GM23338 (cell line): ENCODE measurements around the gene DNLZ. TPM values are rescaled to one million over a fixed set of nuclear protein-coding genes. Genes with fewer than 3 reads are reported as not detected.

Source experiments
- ATAC-seq: fragments of 200-7000 bp; cut with Tn5 transposase; 3 replicates; pipeline ENCODE4 v1.9.1; 2020
- DNase-seq: peaks from one replicate; pipeline ENCODE4 v3.0.0-alpha.2; 2015; ENCODE audit warnings: low spot score
- H2AFZ ChIP-seq: fragments of 200-600 bp; sonication (generic); 2 replicates; pipeline ENCODE4 v1.8.0; 2016; ENCODE audit warnings: antibody characterized with exemption, mild to moderate bottlenecking, moderate library complexity
- H3F3A ChIP-seq: fragments of 200-600 bp; sonication (generic); replicated peaks from 2 replicates; pipeline ENCODE4 v1.8.0; 2017; ENCODE audit warnings: antibody characterized with exemption, mixed run types, low read depth
- H3K27ac ChIP-seq: fragments of 200-600 bp; sonication (generic); 2 replicates; pipeline ENCODE4 v1.6.1; 2016; ENCODE audit warnings: low read depth
- H3K27me3 ChIP-seq: fragments of 200-600 bp; sonication (generic); 2 replicates; pipeline ENCODE4 v1.8.0; 2016; ENCODE audit warnings: mild to moderate bottlenecking, mixed run types, moderate library complexity; ENCODE audit not compliant: insufficient read depth
- H3K36me3 ChIP-seq: fragments of 200-600 bp; sonication (generic); 2 replicates; pipeline ENCODE4 v1.8.0; 2016; ENCODE audit warnings: mild to moderate bottlenecking; ENCODE audit not compliant: insufficient read depth
- H3K4me1 ChIP-seq: fragments of 200-600 bp; sonication (generic); 2 replicates; pipeline ENCODE4 v1.8.0; 2016; ENCODE audit warnings: mild to moderate bottlenecking, moderate library complexity; ENCODE audit not compliant: insufficient read depth
- H3K4me2 ChIP-seq: fragments of 200-600 bp; sonication (generic); 2 replicates; pipeline ENCODE4 v1.7.1; 2017; ENCODE audit warnings: mixed run types
- H3K4me3 ChIP-seq: fragments of 200-600 bp; sonication (generic); 2 replicates; pipeline ENCODE4 v1.6.1; 2016; ENCODE audit warnings: mixed run types
- H3K79me2 ChIP-seq: fragments of 200-600 bp; sonication (generic); replicated peaks from 2 replicates; pipeline ENCODE4 v1.8.0; 2017; ENCODE audit warnings: mild to moderate bottlenecking; ENCODE audit not compliant: insufficient read depth
- H3K9me2 ChIP-seq: fragments of 200-600 bp; sonication (generic); 2 replicates; pipeline ENCODE4 v1.8.0; 2017; ENCODE audit not compliant: insufficient read depth
- H4K20me1 ChIP-seq: fragments of 200-600 bp; sonication (generic); replicated peaks from 2 replicates; pipeline ENCODE4 v1.8.0; 2017; ENCODE audit warnings: mild to moderate bottlenecking; ENCODE audit not compliant: insufficient read depth
- H3K27ac Mint-ChIP-seq: 2 replicates; pipeline ENCODE4 v1.8.0; 2020; ENCODE audit warnings: inconsistent platforms, mild to moderate bottlenecking, moderate library complexity, mixed read lengths
- H3K27me3 Mint-ChIP-seq: 3 replicates; pipeline ENCODE4 v1.8.0; 2022; ENCODE audit warnings: low read depth, mild to moderate bottlenecking, moderate library complexity, mixed read lengths, inconsistent platforms; ENCODE audit not compliant: insufficient read depth, poor library complexity
- H3K36me3 Mint-ChIP-seq: 3 replicates; pipeline ENCODE4 v1.8.0; 2021; ENCODE audit warnings: low read depth, mild to moderate bottlenecking, inconsistent platforms, moderate library complexity, mixed read lengths
- H3K4me1 Mint-ChIP-seq: 3 replicates; pipeline ENCODE4 v1.8.0; 2020; ENCODE audit warnings: mild to moderate bottlenecking, inconsistent platforms, mixed read lengths
- H3K4me3 Mint-ChIP-seq: 3 replicates; pipeline ENCODE4 v1.8.0; 2021; ENCODE audit warnings: moderate library complexity, mild to moderate bottlenecking, inconsistent platforms, mixed read lengths
- H3K9me3 Mint-ChIP-seq: 3 replicates; pipeline ENCODE4 v1.8.0; 2020; ENCODE audit warnings: moderate library complexity, mild to moderate bottlenecking, inconsistent platforms, mixed read lengths
- CREB1 ChIP-seq: fragments of 250-450 bp; sonication (Bioruptor Pico); IDR thresholded peaks from 2 replicates; pipeline ENCODE4 v1.5.0; 2020; ENCODE audit warnings: low read depth, mild to moderate bottlenecking, moderate library complexity
- CTCF ChIP-seq, 2 experiments: fragments of 200-600 bp in 1 of 2; sonication (generic) in 1 of 2; conservative IDR thresholded peaks; 2 replicates each; pipeline versions ENCODE4 v1.5.1 to v1.6.1; 2016 to 2017; ENCODE audit warnings: antibody characterized with exemption in 2 of 2, low read depth in 2 of 2, mild to moderate bottlenecking in 2 of 2, moderate library complexity in 1 of 2
- ETS1 ChIP-seq: IDR thresholded peaks from 2 replicates; pipeline ENCODE4 v1.6.1; 2016; ENCODE audit warnings: antibody characterized with exemption
- EZH2 ChIP-seq: fragments of 200-600 bp; sonication (generic); IDR thresholded peaks from one replicate; pipeline ENCODE4 v1.8.0; 2017; ENCODE audit warnings: antibody characterized with exemption, mild to moderate bottlenecking, low read depth; ENCODE audit not compliant: unreplicated experiment
- EZH2phosphoT487 ChIP-seq: fragments of 200-600 bp; sonication (generic); IDR thresholded peaks from one replicate; pipeline ENCODE4 v1.8.1; 2018; ENCODE audit warnings: antibody characterized with exemption; ENCODE audit not compliant: unreplicated experiment
- JUNB ChIP-seq: IDR thresholded peaks from one replicate; pipeline ENCODE4 v1.6.1; 2016; ENCODE audit warnings: antibody characterized with exemption; ENCODE audit not compliant: unreplicated experiment
- NANOG ChIP-seq: IDR thresholded peaks from 2 replicates; pipeline ENCODE4 v1.6.1; 2016; ENCODE audit warnings: antibody characterized with exemption, borderline replicate concordance
- POLR2AphosphoS5 ChIP-seq: IDR thresholded peaks from 2 replicates; pipeline ENCODE4 v1.6.1; 2016; ENCODE audit warnings: antibody characterized with exemption, low read depth
- REST ChIP-seq: IDR thresholded peaks from one replicate; pipeline ENCODE4 v1.6.1; 2018; ENCODE audit warnings: antibody characterized with exemption; ENCODE audit not compliant: unreplicated experiment
- STAT1 ChIP-seq: IDR thresholded peaks from one replicate; pipeline ENCODE4 v1.6.1; 2016; ENCODE audit warnings: antibody characterized with exemption; ENCODE audit not compliant: unreplicated experiment
- ZNF114 ChIP-seq: fragments of 250-450 bp; sonication (Bioruptor Pico); IDR thresholded peaks from 2 replicates; pipeline ENCODE4 v1.5.0; 2020; ENCODE audit warnings: mild to moderate bottlenecking, moderate library complexity
- ZNF331 ChIP-seq: fragments of 250-450 bp; sonication (Bioruptor Pico); IDR thresholded peaks from 2 replicates; pipeline ENCODE4 v1.5.0; 2020; ENCODE audit warnings: low read depth, mild to moderate bottlenecking, moderate library complexity
- ZNF462 ChIP-seq: fragments of 250-450 bp; sonication (Bioruptor Pico); IDR thresholded peaks from 2 replicates; pipeline ENCODE4 v1.5.0; 2020; ENCODE audit warnings: mild to moderate bottlenecking, moderate library complexity
- polyA plus RNA-seq: library from polyadenylated mRNA; unstranded; fragments of >200 nt; fragmentation: Nextera tagmentation; extraction: Ambion mirVana; gene quantifications from 2 replicates; pipeline ENCODE4 v1.2.1, GENCODE V29; 2016
- total RNA-seq: library from RNA; depleted of rRNA; stranded (reverse); fragments of >200 nt; shearing (Covaris generic); gene quantifications from 2 replicates; pipeline ENCODE4 v1.2.3, GENCODE V29; 2014

DNLZ gene
- total and polyA plus RNA-seq, 2 experiments from 2014 or later = 33.4 to 53.9 TPM

GRCh38 chr9:136347472-136348256 lies 15.9 kb downstream of the DNLZ start:
- H3K4me1 Mint-ChIP-seq = peaks cover 3% of the 10 kb centered on the region; the same call in 2 of the 3 replicates
- no peak overlapping the region for H2AFZ ChIP-seq
- ATAC-seq = no peak
- H3K4me3 ChIP-seq = no peak overlapping the region
- no peak overlapping the region for H3K4me2 ChIP-seq
- H3K27ac ChIP-seq = no peak overlapping the region
- H3K4me1 ChIP-seq = peaks cover 5% of the 10 kb centered on the region
- H3F3A ChIP-seq = no peaks in the 10 kb centered on the region
- H3K4me3 Mint-ChIP-seq = no peak overlapping the region
- no peaks in the 10 kb centered on the region for H3K36me3 Mint-ChIP-seq
- H3K27me3 Mint-ChIP-seq = peaks cover 17% of the 10 kb centered on the region
- H3K79me2 ChIP-seq = no peaks in the 10 kb centered on the region
- no peaks in the 10 kb centered on the region for H3K36me3 ChIP-seq
- H3K9me2 ChIP-seq = no peaks in the 10 kb centered on the region
- no peak overlapping the region for H3K27ac Mint-ChIP-seq
- H3K9me3 Mint-ChIP-seq = no peaks in the 10 kb centered on the region; the same call in 1 of the 3 replicates
- H3K27me3 ChIP-seq = no peaks in the 10 kb centered on the region
- TF ChIP-seq EZH2phosphoT487 = no peak
- TF ChIP-seq CTCF (conservative IDR thresholded peaks at IDR 0.05; ENCODE audit: low read depth in 2 of 2) = no peak
- TF ChIP-seq NANOG = no peak
- no peak for TF ChIP-seq ETS1
- no peak for TF ChIP-seq EZH2
- TF ChIP-seq REST = no peak
- no peak for TF ChIP-seq ZNF462 (CRISPR knock-in tag)
- no peak for TF ChIP-seq STAT1
- TF ChIP-seq ZNF331 = no peak
- TF ChIP-seq POLR2AphosphoS5 = no peak
- TF ChIP-seq ZNF114 (CRISPR knock-in tag) = no peak
- TF ChIP-seq JUNB = no peak
- TF ChIP-seq CREB1 (CRISPR knock-in tag) = no peak
- DNase-seq = no peak
- H4K20me1 ChIP-seq = no peaks in the 10 kb centered on the region
